ENCODE results near the gene ROM1. TPM values are rescaled to one million over a fixed set of nuclear protein-coding genes. Genes with fewer than 3 reads are reported as not detected.

The ROM1 gene
- total RNA-seq, 1 experiment from 2014 or later = 0.94 TPM

GRCh38 chr11:62603072-62603408 lies 10.0 kb upstream of the ROM1 start:
- peaks cover 26% of the 10 kb centered on the region for H3K36me3 Mint-ChIP-seq
- H3K27me3 Mint-ChIP-seq (ENCODE audit: low read depth) = peaks cover 26% of the 10 kb centered on the region
- H3K27ac Mint-ChIP-seq = no peak overlapping the region
- peaks cover 60% of the 10 kb centered on the region for H3K4me1 Mint-ChIP-seq
- ATAC-seq = no peak
- TF ChIP-seq CBFB (CRISPR knock-in tag; IDR thresholded peaks at IDR 0.05; ENCODE audit: low read depth) = no peak
- TF ChIP-seq, protein P1, sequence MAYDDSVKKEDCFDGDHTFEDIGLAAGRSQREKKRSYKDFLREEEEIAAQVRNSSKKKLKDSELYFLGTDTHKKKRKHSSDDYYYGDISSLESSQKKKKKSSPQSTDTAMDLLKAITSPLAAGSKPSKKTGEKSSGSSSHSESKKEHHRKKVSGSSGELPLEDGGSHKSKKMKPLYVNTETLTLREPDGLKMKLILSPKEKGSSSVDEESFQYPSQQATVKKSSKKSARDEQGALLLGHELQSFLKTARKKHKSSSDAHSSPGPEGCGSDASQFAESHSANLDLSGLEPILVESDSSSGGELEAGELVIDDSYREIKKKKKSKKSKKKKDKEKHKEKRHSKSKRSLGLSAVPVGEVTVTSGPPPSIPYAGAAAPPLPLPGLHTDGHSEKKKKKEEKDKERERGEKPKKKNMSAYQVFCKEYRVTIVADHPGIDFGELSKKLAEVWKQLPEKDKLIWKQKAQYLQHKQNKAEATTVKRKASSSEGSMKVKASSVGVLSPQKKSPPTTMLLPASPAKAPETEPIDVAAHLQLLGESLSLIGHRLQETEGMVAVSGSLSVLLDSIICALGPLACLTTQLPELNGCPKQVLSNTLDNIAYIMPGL (CRISPR knock-in tag; IDR thresholded peaks at IDR 0.05) = no peak
- no peaks in the 10 kb centered on the region for H3K9me3 Mint-ChIP-seq
- no peak for DNase-seq (ENCODE audit: low spot score)
- ChIA-PET POLR2A (interaction anchor here (0.7 to 1.4 kb wide), 3 partner anchors 12 to 62 kb away, joined by 3 to 7 read pairs (median 5); partner anchors contain the start of genes B3GAT3, C11orf98, CSKMT and TUT1), CTCF (interaction anchor here (3.8 to 8.9 kb wide), 2 partner anchors 9 to 10 kb away, joined by 43 to 74 read pairs; partner anchors contain the start of genes EML3, ROM1 and TUT1)
- peak overlapping the region; percentile 91 for H3K4me3 Mint-ChIP-seq

DNA sequence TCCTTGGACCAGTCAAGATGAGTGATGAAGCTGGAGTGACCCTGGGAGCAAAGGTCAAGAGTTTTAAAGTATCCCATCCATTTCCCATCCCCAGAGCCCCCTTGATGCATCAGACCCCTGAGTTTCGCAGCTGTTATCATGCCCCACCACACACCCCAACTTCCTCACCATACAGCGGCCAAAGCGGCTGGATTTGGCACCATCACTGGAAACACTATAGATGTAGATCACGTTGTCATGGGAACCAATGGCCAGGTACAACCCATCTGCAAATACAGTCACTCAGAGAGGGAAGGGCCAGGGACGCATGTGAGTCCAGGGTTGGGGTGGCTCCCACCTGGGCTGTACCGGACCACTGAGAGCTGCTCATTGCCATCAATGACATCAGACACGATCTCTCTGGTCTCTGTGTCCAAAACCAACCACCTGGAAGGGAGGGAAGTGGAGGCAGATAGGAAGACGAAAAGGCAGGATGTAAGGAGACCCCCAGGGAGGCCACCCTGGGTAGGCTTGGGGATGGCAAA lies 9.2 kb upstream of the ROM1 start:
- ATAC-seq = no peak
- H3K4me3 Mint-ChIP-seq = peak overlapping the region; percentile 91
- POLR2A ChIA-PET = interaction anchor here (1.4 to 2.2 kb wide), 3 partner anchors 12 to 61 kb away, joined by 5 to 9 read pairs (median 8); partner anchors contain the start of genes B3GAT3, C11orf98, CSKMT and TUT1
- no peaks in the 10 kb centered on the region for H3K9me3 Mint-ChIP-seq
- H3K27ac Mint-ChIP-seq = peak overlapping the region; percentile 4; the same call in 1 of the 2 replicates
- no peak for DNase-seq (ENCODE audit: low spot score)
- peaks cover 26% of the 10 kb centered on the region for H3K27me3 Mint-ChIP-seq (ENCODE audit: low read depth)
- peaks cover 58% of the 10 kb centered on the region for H3K4me1 Mint-ChIP-seq
- peaks cover 18% of the 10 kb centered on the region for H3K36me3 Mint-ChIP-seq
- CTCF ChIA-PET = interaction anchor here (0.8 to 8.9 kb wide), 6 partner anchors 8 to 183 kb away, joined by 3 to 74 read pairs (median 3); partner anchors contain the start of genes EML3, ROM1, TMEM179B and TUT1
- no peak for TF ChIP-seq RORB (CRISPR knock-in tag; IDR thresholded peaks at IDR 0.05)
- TF ChIP-seq USF1 (CRISPR knock-in tag; IDR thresholded peaks at IDR 0.05) = no peak
- TF ChIP-seq, protein P2, sequence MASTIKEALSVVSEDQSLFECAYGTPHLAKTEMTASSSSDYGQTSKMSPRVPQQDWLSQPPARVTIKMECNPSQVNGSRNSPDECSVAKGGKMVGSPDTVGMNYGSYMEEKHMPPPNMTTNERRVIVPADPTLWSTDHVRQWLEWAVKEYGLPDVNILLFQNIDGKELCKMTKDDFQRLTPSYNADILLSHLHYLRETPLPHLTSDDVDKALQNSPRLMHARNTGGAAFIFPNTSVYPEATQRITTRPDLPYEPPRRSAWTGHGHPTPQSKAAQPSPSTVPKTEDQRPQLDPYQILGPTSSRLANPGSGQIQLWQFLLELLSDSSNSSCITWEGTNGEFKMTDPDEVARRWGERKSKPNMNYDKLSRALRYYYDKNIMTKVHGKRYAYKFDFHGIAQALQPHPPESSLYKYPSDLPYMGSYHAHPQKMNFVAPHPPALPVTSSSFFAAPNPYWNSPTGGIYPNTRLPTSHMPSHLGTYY (CRISPR knock-in tag; IDR thresholded peaks at IDR 0.05) = no peak
- TF ChIP-seq, protein P3, sequence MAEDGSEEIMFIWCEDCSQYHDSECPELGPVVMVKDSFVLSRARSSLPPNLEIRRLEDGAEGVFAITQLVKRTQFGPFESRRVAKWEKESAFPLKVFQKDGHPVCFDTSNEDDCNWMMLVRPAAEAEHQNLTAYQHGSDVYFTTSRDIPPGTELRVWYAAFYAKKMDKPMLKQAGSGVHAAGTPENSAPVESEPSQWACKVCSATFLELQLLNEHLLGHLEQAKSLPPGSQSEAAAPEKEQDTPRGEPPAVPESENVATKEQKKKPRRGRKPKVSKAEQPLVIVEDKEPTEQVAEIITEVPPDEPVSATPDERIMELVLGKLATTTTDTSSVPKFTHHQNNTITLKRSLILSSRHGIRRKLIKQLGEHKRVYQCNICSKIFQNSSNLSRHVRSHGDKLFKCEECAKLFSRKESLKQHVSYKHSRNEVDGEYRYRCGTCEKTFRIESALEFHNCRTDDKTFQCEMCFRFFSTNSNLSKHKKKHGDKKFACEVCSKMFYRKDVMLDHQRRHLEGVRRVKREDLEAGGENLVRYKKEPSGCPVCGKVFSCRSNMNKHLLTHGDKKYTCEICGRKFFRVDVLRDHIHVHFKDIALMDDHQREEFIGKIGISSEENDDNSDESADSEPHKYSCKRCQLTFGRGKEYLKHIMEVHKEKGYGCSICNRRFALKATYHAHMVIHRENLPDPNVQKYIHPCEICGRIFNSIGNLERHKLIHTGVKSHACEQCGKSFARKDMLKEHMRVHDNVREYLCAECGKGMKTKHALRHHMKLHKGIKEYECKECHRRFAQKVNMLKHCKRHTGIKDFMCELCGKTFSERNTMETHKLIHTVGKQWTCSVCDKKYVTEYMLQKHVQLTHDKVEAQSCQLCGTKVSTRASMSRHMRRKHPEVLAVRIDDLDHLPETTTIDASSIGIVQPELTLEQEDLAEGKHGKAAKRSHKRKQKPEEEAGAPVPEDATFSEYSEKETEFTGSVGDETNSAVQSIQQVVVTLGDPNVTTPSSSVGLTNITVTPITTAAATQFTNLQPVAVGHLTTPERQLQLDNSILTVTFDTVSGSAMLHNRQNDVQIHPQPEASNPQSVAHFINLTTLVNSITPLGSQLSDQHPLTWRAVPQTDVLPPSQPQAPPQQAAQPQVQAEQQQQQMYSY (CRISPR knock-in tag; IDR thresholded peaks at IDR 0.05) = no peak
- TF ChIP-seq ZNF396 (CRISPR knock-in tag; IDR thresholded peaks at IDR 0.05; ENCODE audit: borderline replicate concordance) = no peak
- TF ChIP-seq FOXP1 (CRISPR knock-in tag; IDR thresholded peaks at IDR 0.05; ENCODE audit: borderline replicate concordance) = no peak
- no peak for TF ChIP-seq TP53 (CRISPR knock-in tag; IDR thresholded peaks at IDR 0.05)
- no peak for TF ChIP-seq ELF4 (CRISPR knock-in tag; IDR thresholded peaks at IDR 0.05; ENCODE audit: low read depth)
- TF ChIP-seq GTF2I (CRISPR knock-in tag; conservative IDR thresholded peaks at IDR 0.05) = no peak
- TF ChIP-seq ETV6 (CRISPR knock-in tag; IDR thresholded peaks at IDR 0.05) = no peak
- TF ChIP-seq ZNF263 (CRISPR knock-in tag; IDR thresholded peaks at IDR 0.05; ENCODE audit: low read depth) = no peak
- no peak for TF ChIP-seq CDX4 (CRISPR knock-in tag; IDR thresholded peaks at IDR 0.05; ENCODE audit: borderline replicate concordance)
- no peak for TF ChIP-seq PREB (CRISPR knock-in tag; IDR thresholded peaks at IDR 0.05; ENCODE audit: borderline replicate concordance)
- TF ChIP-seq ZNF423 (CRISPR knock-in tag; IDR thresholded peaks at IDR 0.05) = no peak
- TF ChIP-seq, protein P4, sequence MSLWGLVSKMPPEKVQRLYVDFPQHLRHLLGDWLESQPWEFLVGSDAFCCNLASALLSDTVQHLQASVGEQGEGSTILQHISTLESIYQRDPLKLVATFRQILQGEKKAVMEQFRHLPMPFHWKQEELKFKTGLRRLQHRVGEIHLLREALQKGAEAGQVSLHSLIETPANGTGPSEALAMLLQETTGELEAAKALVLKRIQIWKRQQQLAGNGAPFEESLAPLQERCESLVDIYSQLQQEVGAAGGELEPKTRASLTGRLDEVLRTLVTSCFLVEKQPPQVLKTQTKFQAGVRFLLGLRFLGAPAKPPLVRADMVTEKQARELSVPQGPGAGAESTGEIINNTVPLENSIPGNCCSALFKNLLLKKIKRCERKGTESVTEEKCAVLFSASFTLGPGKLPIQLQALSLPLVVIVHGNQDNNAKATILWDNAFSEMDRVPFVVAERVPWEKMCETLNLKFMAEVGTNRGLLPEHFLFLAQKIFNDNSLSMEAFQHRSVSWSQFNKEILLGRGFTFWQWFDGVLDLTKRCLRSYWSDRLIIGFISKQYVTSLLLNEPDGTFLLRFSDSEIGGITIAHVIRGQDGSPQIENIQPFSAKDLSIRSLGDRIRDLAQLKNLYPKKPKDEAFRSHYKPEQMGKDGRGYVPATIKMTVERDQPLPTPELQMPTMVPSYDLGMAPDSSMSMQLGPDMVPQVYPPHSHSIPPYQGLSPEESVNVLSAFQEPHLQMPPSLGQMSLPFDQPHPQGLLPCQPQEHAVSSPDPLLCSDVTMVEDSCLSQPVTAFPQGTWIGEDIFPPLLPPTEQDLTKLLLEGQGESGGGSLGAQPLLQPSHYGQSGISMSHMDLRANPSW (CRISPR knock-in tag; conservative IDR thresholded peaks at IDR 0.05; ENCODE audit: low read depth) = no peak
- no peak for TF ChIP-seq KAT7 (CRISPR knock-in tag; IDR thresholded peaks at IDR 0.05; ENCODE audit: borderline replicate concordance)
- TF ChIP-seq ZNF671 (CRISPR knock-in tag; IDR thresholded peaks at IDR 0.05) = no peak
- TF ChIP-seq TEAD4 (CRISPR knock-in tag; IDR thresholded peaks at IDR 0.05) = no peak
- TF ChIP-seq FOXJ3 (CRISPR knock-in tag; IDR thresholded peaks at IDR 0.05; ENCODE audit: borderline replicate concordance) = no peak

Measured in WTC11 (cell line).